ENCODE measurements around the gene ING5. TPM values are rescaled to one million over a fixed set of nuclear protein-coding genes. Genes with fewer than 3 reads are reported as not detected.
A peak's percentile ranks its signal among the peaks of the same experiment; 100 is the strongest.

ING5 gene
- total and polyA plus RNA-seq, 9 donors, result 24.9 to 57.1 (median 39.6) TPM

DNA sequence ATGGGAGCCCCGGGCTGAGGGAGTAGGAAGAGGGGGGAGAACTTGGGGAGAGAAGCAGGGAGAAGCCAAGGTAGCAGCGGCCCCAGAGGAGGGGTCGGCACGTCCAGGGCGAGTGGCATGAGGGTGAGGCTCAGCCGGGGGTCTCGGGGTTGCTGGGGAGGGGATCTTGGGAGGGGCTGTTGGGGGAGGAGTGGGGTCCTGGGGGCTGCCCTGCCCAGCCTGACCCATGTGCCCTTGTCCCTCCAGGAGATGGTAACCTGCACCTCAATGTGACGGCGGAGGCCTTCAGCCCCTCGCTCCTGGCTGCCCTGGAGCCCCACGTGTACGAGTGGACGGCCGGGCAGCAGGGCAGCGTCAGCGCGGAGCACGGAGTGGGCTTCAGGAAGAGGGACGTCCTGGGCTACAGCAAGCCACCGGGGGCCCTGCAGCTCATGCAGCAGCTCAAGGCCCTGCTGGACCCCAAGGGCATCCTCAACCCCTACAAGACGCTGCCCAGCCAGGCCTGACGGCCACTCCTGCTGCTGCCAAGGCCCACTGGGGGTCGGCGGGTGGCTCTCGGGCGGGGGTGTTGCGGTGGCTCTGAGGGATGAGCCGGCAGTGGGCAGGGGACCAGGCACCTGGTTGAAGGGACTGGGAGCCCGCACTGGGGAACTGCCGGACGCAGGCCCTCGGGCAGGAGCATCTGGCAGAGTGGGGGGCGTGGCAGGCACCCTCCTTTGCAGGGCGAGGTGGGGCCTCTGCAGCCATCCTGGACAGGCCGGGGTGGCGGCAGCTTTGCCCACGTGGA is 65.8 kb downstream of the ING5 start:
- no peak overlapping the region for H3K4me3 ChIP-seq
- intact Hi-C loops (cut with DNase I), result no loop called here
- no peaks in the 10 kb centered on the region for H3K36me3 ChIP-seq
- peaks cover 3% of the 10 kb centered on the region for H3K4me1 ChIP-seq (ENCODE audit: insufficient read depth)
- no peak overlapping the region for H3K27ac ChIP-seq
- DNase-seq, result peak in 2 of 5 donors; percentile 20 to 37
- TF ChIP-seq, protein P1, sequence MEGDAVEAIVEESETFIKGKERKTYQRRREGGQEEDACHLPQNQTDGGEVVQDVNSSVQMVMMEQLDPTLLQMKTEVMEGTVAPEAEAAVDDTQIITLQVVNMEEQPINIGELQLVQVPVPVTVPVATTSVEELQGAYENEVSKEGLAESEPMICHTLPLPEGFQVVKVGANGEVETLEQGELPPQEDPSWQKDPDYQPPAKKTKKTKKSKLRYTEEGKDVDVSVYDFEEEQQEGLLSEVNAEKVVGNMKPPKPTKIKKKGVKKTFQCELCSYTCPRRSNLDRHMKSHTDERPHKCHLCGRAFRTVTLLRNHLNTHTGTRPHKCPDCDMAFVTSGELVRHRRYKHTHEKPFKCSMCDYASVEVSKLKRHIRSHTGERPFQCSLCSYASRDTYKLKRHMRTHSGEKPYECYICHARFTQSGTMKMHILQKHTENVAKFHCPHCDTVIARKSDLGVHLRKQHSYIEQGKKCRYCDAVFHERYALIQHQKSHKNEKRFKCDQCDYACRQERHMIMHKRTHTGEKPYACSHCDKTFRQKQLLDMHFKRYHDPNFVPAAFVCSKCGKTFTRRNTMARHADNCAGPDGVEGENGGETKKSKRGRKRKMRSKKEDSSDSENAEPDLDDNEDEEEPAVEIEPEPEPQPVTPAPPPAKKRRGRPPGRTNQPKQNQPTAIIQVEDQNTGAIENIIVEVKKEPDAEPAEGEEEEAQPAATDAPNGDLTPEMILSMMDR (IDR thresholded peaks at IDR 0.05), result no peak
- TF ChIP-seq POLR2A (IDR thresholded peaks at IDR 0.05), result no peak
- 83 to 92% (median 92%) methylated on average over 34 to 37 of the region's 37 CpGs for WGBS, 3 donors
- no peaks in the 10 kb centered on the region for H3K27me3 ChIP-seq
- no peaks in the 10 kb centered on the region for H3K9me3 ChIP-seq

DNA sequence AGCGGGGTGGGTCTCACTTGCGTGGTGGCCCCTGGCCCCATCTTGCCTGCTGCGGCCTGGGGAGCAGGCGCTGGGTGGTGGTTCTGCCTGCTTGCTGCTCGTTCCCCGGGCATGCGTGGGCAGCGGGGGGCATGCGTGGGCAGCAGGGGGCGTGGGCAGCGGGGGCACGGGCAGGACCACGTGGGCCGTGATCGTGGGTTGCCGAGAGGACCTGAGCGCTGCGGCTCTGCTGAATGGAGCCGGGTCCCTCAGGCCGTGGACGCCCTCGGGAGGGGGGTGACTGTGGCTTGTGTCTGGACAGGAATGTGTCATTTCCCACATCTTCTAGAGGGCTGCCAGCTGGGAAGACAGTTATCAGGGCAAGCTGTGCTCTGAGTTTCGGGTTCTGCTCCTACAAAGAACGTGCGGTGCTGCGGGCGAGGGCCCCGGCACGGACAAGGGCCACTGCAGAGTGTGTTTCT is 66.4 kb downstream of the ING5 start:
- DNase-seq, result no peak
- no peak overlapping the region for H3K4me3 ChIP-seq
- intact Hi-C loops (cut with DNase I), result no loop called here
- no peaks in the 10 kb centered on the region for H3K27me3 ChIP-seq
- no peaks in the 10 kb centered on the region for H3K9me3 ChIP-seq
- H3K27ac ChIP-seq, result no peak overlapping the region
- TF ChIP-seq EP300 (IDR thresholded peaks at IDR 0.05), result no peak
- no peak for TF ChIP-seq POLR2A (IDR thresholded peaks at IDR 0.05)
- TF ChIP-seq, protein P1 (IDR thresholded peaks at IDR 0.05), result no peak
- no peaks in the 10 kb centered on the region for H3K36me3 ChIP-seq
- peaks cover 3% of the 10 kb centered on the region for H3K4me1 ChIP-seq (ENCODE audit: insufficient read depth)
- 80 to 86% (median 85%) methylated on average over 26 to 29 of the region's 29 CpGs for WGBS, 3 donors

DNA sequence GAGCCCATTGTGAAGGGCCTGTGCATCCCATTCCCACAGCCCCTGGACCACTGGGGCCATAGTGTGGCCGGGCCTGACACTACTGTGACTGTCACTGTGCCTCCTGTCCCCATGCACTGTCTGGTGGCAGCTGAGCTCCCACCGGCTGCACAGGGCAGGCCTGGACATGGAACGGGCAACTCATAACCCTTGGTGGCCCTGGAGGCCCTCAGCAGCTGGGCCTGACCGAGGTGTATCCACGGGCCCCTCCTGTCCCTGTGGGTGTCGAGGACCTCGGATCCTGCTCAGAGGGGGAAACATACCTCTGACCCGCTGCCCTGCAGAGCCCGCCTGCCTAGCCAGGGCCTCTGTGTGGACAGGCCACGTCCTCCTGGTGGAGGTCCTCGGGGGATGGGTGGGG is 67.0 kb downstream of the ING5 start:
- intact Hi-C loops (cut with DNase I), result no loop called here
- Histone ChIP-seq H3K4me3 (no peak overlapping the region), H3K27me3 (no peaks in the 10 kb centered on the region), H3K4me1 (ENCODE audit: insufficient read depth) (peaks cover 3% of the 10 kb centered on the region), H3K27ac (no peak overlapping the region), H3K9me3 (no peaks in the 10 kb centered on the region), H3K36me3 (no peaks in the 10 kb centered on the region)
- no peak for TF ChIP-seq POLR2A (IDR thresholded peaks at IDR 0.05)
- TF ChIP-seq, protein P1 (IDR thresholded peaks at IDR 0.05), result no peak
- no peak for TF ChIP-seq EP300 (IDR thresholded peaks at IDR 0.05)
- 91 to 95% (median 91%) methylated on average over 10 to 11 of the region's 11 CpGs for WGBS, 3 donors
- DNase-seq, result no peak

DNA sequence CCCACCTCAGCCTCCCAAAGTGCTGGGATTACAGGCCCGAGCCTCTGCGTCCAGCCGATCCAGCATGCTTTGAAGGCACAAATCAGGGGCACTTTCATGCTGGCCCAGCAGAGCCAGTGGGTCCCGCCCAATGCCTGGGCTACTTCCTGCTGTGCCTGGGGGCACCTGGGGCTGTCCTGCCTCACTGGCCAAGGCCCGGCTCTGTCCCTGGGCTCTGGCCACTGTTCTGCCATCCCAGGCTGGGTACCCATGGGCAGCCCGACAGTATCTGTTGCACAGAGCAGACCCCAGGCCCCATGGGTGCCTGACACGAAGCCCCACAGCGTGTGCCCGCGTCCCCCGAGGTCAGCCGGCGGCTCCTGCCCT is 68.0 kb downstream of the ING5 start:
- WGBS, 3 donors, result 77 to 93% (median 84%) methylated on average over 13 of the region's 13 CpGs
- H3K4me3 ChIP-seq, result no peak overlapping the region
- no peak for TF ChIP-seq EP300 (IDR thresholded peaks at IDR 0.05)
- TF ChIP-seq, protein P1 (IDR thresholded peaks at IDR 0.05), result no peak
- TF ChIP-seq POLR2A (IDR thresholded peaks at IDR 0.05), result no peak
- H3K27ac ChIP-seq, result no peak overlapping the region
- intact Hi-C loops (cut with DNase I), result no loop called here
- no peaks in the 10 kb centered on the region for H3K36me3 ChIP-seq
- DNase-seq, result no peak
- H3K27me3 ChIP-seq, result no peaks in the 10 kb centered on the region
- H3K4me1 ChIP-seq (ENCODE audit: insufficient read depth), result peaks cover 3% of the 10 kb centered on the region
- H3K9me3 ChIP-seq, result no peaks in the 10 kb centered on the region
